Prostate gland (tissue), 2 donors: ENCODE data around the gene TUBB1.

ENCODE experiments used
- POLR2A ChIP-seq: fragments of 450-650 bp; IDR thresholded peaks from one replicate; pipeline ENCODE4 v1.6.1; 2016; ENCODE audit warnings: antibody characterized with exemption, mild to moderate bottlenecking
- POLR2AphosphoS5 ChIP-seq: sonication (generic); formaldehyde crosslinking; IDR thresholded peaks from one replicate; pipeline ENCODE4 v1.6.1; 2017; ENCODE audit warnings: antibody characterized with exemption
- TF ChIP-seq, protein P1 (sequence below), 4 experiments: fragments of 200-600 bp in 2 of 4; fragments of 450-650 bp in 2 of 4; sonication (generic) in 2 of 4; IDR thresholded peaks; 1 replicate in 3 of 4; 2 replicates in 1 of 4; pipeline ENCODE4 v1.5.1; 2016 to 2019; ENCODE audit warnings: antibody characterized with exemption in 4 of 4, mild to moderate bottlenecking in 2 of 4, moderate library complexity in 2 of 4

DNA sequence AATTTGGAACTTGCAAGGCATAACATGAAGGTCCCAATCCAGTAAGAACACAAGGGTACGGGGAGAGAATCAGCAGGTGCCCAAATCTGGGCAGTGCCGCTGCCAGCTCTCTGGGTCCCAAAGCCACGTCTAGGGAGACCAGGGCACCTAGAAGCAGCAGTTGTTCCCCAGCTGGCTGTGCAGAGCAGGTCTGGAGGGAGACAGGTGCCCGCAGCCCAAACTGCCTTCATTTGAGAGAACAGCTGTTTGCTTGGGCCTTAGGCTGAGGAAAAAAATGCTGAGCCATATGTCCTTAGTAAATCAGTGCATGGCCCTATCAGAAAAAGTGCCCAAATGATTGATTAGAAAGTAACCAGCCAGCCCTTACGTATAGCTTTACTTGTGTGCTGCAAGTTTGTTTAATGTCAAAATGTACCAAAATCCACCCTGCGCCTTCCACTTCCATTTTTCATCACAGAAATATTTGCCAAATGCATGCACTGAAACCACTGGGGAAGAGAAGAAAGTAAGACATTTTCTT, 32.5 kb downstream of the TUBB1 start:
- TF ChIP-seq, protein P1, sequence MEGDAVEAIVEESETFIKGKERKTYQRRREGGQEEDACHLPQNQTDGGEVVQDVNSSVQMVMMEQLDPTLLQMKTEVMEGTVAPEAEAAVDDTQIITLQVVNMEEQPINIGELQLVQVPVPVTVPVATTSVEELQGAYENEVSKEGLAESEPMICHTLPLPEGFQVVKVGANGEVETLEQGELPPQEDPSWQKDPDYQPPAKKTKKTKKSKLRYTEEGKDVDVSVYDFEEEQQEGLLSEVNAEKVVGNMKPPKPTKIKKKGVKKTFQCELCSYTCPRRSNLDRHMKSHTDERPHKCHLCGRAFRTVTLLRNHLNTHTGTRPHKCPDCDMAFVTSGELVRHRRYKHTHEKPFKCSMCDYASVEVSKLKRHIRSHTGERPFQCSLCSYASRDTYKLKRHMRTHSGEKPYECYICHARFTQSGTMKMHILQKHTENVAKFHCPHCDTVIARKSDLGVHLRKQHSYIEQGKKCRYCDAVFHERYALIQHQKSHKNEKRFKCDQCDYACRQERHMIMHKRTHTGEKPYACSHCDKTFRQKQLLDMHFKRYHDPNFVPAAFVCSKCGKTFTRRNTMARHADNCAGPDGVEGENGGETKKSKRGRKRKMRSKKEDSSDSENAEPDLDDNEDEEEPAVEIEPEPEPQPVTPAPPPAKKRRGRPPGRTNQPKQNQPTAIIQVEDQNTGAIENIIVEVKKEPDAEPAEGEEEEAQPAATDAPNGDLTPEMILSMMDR (IDR thresholded peaks at IDR 0.05), result no peak
- TF ChIP-seq POLR2A (no peak), POLR2AphosphoS5 (no peak)
